Activated CD4-positive, alpha-beta T cell treated with anti-CD3 and anti-CD28 coated beads, Interleukin-2, amount 50 U/mL, for 1 hour (primary cell): ENCODE measurements around the gene PLSCR1.
A peak's percentile ranks its signal among the peaks of the same experiment; 100 is the strongest.

Source experiments
- DNase-seq: peaks from one replicate; pipeline ENCODE4 v3.0.0-alpha.2; 2020

Gene PLSCR1

GRCh38 chr3:146470425-146470990, 73.9 kb downstream of the PLSCR1 start:
- DNase-seq = no peak

DNA sequence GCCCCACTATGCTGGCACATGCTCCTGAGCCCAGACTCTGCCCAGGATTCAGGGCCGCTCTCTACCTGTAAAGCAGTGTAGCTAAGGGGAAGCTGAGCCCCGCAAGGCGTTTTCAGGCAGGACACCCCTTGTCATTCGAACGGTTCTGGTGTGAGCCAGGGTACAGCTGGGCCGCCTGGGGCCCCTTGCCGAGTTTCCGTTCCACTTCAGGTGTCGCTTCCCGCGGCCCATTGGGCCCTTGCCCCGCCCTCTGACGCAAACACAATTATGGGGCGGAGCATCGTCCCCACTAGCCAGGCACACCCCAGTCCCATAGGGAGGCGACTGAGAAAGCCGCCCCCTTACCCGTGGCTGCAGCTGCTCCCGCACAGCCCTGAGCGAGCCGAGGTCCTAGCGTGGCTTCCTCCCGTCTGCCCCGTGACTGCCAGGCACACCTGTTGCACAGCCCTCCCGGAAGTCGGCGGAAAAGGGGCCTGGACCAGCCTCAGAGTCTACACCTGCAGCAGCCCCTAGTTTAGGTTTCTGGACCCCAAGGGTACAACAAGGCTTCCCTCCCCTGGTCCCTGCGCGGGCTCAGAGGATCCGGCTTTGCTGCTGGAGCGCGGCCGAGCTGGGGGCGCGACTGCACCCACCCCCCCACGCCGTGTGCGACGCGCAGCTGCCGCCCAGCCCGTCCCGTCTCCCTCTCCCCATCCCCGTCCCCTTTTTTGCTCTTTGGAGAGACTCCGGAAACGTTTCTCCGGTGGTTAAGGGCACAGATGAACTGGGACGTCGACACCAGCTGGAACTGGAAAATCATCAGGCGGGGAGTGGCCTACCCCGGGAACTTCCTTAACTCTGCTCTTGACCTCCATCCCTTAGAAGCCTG, 75.0 kb downstream of the PLSCR1 start, which contains the start of gene PLSCR2:
PLSCR2 (minus strand) TSS at position 412 of the 868 bp plus-strand sequence. CDS start 9,657 bp downstream, outside the sequence.
- peak; percentile 67 for DNase-seq

DNA sequence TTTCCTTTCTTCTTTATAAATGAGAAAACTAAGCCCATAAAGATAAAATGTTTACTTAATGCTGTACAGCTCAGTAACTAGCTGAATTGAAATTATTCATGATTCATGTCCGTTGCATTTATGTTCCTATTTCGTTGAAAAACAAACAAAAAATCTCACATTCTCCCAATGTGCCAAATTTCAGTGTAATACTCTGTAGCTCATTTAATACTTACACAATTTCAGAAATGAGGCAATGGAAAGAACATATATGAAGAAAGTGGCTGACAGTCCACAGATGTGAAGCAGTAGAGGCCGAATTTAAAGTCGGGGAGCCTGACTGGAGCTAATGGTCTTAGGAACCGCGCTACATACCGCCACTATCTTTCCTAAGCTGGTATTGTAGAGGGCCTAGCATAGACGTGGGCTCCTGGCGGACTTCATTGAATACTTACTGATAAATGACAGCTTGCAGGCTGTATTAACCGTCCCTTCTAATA, 75.7 kb downstream of the PLSCR1 start:
- DNase-seq = no peak

DNA sequence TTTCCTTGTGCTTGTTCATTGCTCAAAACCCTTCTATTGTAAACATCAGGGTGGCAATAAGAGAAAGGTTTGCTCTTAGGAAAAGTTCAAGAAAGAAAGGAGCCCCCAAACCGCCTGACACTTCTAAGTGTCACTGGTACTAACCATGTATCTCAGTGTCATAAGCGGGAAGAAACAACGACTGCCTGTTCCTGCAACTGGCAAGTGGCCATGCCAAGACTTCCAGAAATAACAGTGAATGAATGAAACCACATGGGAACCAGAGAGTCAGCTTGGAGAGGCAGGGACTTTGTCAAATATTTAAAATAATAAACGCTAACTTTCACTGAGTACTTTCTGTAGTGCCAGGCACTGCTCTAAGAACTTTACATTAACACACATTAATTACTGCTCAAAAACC, 76.2 kb downstream of the PLSCR1 start:
- DNase-seq = no peak

- no peak for DNase-seq
Observed at GRCh38 chr3:146466604-146467003, 77.8 kb downstream of the PLSCR1 start.

DNA sequence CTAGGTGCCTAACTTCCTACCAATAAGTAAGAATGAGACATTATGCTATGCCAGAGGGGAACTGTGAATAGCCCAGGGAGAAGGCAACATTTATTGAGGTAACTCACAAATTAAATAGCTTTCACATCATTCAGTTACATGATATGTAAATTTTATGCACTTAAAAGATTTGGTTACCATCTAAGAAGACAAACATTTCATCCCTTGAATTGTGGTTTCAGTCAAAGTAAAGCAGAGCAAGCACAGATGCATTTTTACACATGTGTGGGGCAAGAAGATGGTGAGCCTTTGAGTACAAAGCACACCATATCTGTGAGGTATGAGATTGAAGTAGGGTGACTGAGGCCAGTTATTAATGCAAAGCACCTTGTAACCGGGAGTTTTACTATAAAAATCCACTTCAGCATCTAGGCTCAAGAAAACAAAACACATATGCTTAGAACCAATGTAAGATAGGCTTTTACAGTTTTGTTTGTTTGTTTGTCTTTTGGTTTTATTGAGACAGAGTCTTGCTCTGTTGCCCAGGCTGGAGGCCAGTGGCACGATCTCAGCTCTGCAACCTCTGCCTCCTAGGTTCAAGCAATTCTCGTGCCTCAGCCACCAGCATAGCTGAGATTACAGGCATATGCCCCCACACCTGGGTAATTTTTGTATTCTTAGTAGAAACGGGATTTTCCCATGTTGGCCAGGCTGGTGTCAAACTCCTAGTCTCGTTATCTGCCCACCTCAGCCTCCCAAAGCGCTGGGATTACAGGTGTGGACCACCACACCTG, 78.5 kb downstream of the PLSCR1 start:
- no peak for DNase-seq
